ENCODE results near the gene SLC25A19. TPM values are rescaled to one million over a fixed set of nuclear protein-coding genes. Genes with fewer than 3 reads are reported as not detected.

SLC25A19 gene
- 100 to 1,000 TPM in 1 of 2 donors, 10 to 100 TPM in 1; 74.4 to 110 TPM for total RNA-seq

DNA sequence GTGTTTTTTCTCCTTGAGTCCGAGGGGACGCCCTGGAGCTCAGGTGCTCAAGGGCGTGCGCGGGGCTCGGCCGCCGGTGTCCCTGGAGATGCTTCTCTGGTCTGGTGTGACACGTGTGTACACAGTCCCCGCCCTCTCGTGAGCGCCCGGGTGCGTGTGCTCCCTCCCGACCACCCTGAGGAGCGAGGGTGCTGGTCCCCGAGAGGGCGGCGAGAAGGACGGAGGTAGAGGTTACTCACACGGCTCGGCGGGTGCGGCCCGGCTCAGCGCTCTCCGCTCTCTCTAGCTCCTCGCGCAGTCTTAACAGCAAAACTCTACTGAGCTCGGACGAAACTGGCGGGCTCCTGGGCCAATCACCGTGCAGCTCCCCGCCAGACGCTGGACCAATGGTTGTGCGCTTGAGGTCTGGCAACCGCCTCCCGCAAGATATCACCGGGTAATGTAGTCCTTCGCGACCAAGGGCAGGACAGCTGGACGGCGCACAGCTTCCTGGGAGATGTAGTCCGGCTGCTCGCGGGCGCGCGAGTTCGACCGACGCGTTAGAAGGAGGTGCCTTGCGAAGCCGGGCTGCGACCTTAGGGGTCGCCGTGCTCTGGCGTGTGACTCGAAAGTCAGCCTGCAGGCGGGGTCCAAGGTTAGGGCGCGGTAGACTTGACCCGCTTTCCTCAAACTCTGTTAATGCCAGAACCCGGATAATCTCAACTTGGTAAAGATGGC, at the start of gene SLC25A19:
Gene SLC25A19 (minus strand): TSS at position 319 of the 717 bp plus-strand sequence. CDS start 2,669 bp downstream, outside the sequence.
- ATAC-seq = peak; percentile 94
- peak; percentile 93 to 98 for DNase-seq (ENCODE audit: low spot score in 2 of 2)
- Mint-ChIP-seq H3K36me3 (peaks cover 20 to 31% of the 10 kb centered on the region in 2 donors), H3K9me3 (no peaks in the 10 kb centered on the region), H3K27ac (peak within 1 kb of the TSS; percentile 94 to 100)

DNA sequence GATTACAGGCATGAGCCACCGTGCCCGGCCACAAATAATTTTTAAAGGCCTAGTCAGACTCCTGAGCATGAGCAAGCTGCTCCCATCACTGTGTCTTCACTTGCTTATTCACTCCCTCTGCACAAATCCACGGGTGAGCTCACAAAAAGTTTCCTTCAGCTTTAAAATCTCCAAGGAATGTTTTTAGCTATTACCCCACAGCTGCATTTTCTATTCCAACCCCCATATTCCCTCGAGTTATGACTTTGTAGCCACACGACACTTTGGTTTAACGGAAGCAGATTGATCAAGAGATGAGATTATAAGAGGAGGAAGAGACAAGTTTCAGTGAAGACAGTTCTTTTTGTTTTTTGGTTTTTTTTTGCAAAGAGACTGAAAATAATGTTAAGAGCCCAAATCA, 49.1 kb upstream of the SLC25A19 start:
- Mint-ChIP-seq H3K27ac (peak overlapping the region; percentile 76 to 82), H3K9me3 (peaks cover 0 to 3% of the 10 kb centered on the region in 2 donors), H3K36me3 (peaks cover 0 to 6% of the 10 kb centered on the region in 2 donors)
- peak; percentile 30 to 69 for ATAC-seq
- DNase-seq (ENCODE audit: low spot score in 2 of 2) = no peak

DNA sequence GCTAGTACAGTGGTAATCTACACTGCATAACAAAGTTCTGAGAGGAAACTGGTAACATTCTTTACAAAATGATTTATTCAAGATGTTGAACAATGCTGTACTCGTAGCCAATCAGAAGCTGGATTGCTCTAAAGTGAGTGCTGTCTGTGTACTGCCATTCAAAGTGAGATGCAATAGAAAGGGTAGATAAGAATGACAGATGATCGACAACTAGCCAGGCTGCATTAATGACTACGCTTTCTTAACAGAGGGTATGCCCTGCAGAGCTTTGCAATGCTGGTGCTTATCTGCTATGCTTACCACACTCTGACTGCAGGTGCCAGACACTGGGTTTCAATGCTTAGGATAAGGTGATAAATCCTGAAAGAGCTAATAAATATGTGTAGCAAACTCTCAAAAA, 46.1 kb upstream of the SLC25A19 start:
- ATAC-seq (no peak), DNase-seq (ENCODE audit: low spot score in 2 of 2) (no peak)
- Mint-ChIP-seq H3K36me3 (peaks cover 0 to 13% of the 10 kb centered on the region in 2 donors), H3K9me3 (peaks cover 0 to 3% of the 10 kb centered on the region in 2 donors), H3K27ac (no peak overlapping the region)

DNA sequence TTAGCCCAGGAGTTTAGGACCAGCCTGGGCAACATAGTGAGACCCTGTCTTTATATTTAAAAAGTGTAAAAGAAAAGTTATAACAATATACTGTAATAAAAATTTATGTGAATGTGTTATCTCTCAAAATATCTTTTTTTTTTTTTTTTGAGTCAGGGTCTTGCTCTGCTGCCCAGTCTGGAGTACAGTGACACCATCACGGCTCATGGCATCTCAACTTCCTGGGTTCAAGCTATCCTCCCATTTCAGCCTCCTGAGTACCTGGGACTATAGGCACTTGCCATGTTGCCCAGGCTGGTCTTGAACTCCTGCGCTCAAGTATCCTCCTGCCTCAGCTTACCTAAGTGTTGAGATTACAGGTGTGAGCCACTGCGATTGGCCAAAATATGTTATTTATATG, 45.5 kb upstream of the SLC25A19 start:
- Mint-ChIP-seq H3K36me3 (peaks cover 0 to 7% of the 10 kb centered on the region in 2 donors), H3K9me3 (no peaks in the 10 kb centered on the region), H3K27ac (no peak overlapping the region)
- no peak for DNase-seq (ENCODE audit: low spot score in 2 of 2)
- no peak for ATAC-seq

- Mint-ChIP-seq H3K36me3 (peaks cover 0 to 7% of the 10 kb centered on the region in 2 donors), H3K27ac (no peak overlapping the region)
- DNase-seq (ENCODE audit: low spot score in 2 of 2) = no peak
These were observed 42.4 kb upstream of the SLC25A19 start for GRCh38 chr17:75331671-75332070.

DNA sequence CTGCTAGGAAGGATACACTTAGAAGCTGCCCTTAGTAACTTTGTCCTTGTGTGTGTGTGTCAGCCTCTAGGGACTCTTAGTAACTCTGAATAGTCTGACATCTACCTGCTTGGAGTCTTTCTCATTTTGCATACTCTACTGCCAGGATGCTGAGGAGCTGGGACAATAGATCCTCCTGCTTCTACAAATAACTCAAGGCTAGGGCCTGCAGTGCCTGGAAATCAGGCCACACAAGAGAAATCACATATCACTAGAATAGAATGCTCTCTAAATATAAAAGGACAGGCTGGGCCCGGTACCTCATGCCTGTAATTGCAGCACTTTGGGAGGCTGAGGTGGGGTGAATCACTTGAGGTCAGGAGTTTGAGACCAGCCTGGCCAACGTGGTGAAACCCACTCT, 38.5 kb upstream of the SLC25A19 start:
- DNase-seq (ENCODE audit: low spot score in 2 of 2) (no peak), ATAC-seq (no peak)
- no peaks in the 10 kb centered on the region for H3K9me3 Mint-ChIP-seq
- H3K36me3 Mint-ChIP-seq = peaks cover 0 to 16% of the 10 kb centered on the region in 2 donors
- peak overlapping the region in 1 of 2 donors; percentile 65 for H3K27ac Mint-ChIP-seq

More at GRCh38 chr17:75331671-75332070, 42.4 kb upstream of the SLC25A19 start:
- H3K9me3 Mint-ChIP-seq = no peaks in the 10 kb centered on the region
- no peak for ATAC-seq

DNA sequence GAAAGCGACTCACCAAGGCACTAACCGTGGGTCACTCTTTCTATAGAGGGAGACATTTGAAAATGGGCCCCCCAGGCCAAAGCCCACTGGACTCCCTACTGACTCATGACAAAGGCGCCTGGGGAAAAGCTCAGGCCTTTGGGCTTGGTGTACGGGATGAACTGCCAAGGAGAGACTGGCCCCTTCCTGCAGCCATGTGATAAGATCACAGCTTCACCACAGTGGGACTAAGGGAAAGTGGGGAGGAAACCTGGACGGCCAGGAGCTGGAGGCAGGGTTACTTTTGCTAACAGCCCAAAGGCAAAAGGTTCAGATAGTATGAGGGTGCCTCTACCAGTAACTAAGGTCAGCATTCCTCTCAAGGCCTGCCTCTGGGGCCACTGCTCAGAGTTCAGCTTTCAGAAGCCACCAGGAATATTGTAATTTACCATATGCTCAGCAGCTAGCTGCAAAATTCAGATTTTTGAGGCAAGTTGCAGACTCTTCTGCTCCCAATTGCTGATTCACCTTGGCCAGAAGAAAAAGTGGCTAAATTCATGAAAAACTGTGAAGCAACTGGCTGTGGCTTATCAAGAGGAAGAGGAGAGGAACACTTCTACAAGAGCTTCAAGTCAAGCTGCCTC, 37.1 kb upstream of the SLC25A19 start:
- no peak for ATAC-seq
- peaks cover 0 to 14% of the 10 kb centered on the region in 2 donors for H3K36me3 Mint-ChIP-seq

DNA sequence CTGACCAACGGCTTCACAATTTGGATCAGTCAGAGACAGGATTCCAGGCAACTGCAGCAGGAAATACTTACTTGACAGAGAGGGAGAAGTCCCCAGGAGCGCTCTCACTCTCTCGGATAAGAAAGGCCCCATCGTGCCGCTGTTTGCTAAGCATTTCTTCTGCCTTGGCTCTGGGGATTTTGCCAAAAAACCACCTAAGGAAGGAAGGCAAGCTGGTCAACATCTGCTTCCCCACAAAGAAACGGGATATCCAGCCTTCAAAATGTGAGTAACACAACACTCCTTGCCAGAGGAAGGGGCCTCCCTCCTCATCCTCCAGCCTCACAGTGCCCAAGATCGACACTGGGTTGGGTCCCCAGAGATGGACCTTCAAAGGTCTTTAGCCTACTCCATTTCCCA, 36.6 kb upstream of the SLC25A19 start:
- ATAC-seq (peak in 1 of 2 donors; percentile 45), DNase-seq (ENCODE audit: low spot score in 2 of 2) (no peak)
- Mint-ChIP-seq H3K27ac (peak overlapping the region; percentile 68 to 90), H3K9me3 (no peaks in the 10 kb centered on the region), H3K36me3 (peaks cover 0 to 9% of the 10 kb centered on the region in 2 donors)

More for the DNA sequence above, 37.1 kb upstream of the SLC25A19 start:
- Mint-ChIP-seq H3K9me3 (no peaks in the 10 kb centered on the region), H3K27ac (peak overlapping the region; percentile 68 to 90)
- no peak for DNase-seq (ENCODE audit: low spot score in 2 of 2)

GRCh38 chr17:75325348-75325747, 36.1 kb upstream of the SLC25A19 start:
- ATAC-seq = no peak
- peaks cover 0 to 9% of the 10 kb centered on the region in 2 donors for H3K36me3 Mint-ChIP-seq
- no peaks in the 10 kb centered on the region for H3K9me3 Mint-ChIP-seq
- no peak for DNase-seq (ENCODE audit: low spot score in 2 of 2)
- peak overlapping the region; percentile 68 to 90 for H3K27ac Mint-ChIP-seq

DNA sequence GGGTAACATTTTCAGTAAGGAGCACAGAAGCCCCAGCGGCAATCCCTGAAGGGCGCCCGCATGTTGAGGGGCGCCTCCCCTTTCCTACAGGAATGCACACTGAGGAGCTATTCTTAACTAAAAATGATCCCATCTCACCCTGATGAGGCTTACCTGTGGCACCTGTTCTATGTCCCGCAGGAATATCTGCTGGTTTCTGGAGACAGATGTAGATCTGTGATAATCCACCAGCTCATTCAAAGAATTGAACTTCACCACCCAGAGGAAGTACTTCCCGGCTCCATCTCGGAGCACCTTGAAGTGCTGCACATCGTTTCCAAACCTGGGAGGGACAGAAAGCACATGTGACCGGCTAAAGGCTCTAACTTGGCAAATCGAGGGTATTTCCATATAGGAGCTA, 32.3 kb upstream of the SLC25A19 start:
- DNase-seq (ENCODE audit: low spot score in 2 of 2) = no peak
- no peaks in the 10 kb centered on the region for H3K9me3 Mint-ChIP-seq
- no peak overlapping the region for H3K27ac Mint-ChIP-seq
- H3K36me3 Mint-ChIP-seq = peaks cover 0 to 9% of the 10 kb centered on the region in 2 donors
- no peak for ATAC-seq

- no peak for DNase-seq (ENCODE audit: low spot score in 2 of 2)
- H3K27ac Mint-ChIP-seq = peak overlapping the region in 1 of 2 donors; percentile 65
These were observed 30.9 kb upstream of the SLC25A19 start for GRCh38 chr17:75319904-75320691.

GRCh38 chr17:75318615-75319222, 29.5 kb upstream of the SLC25A19 start:
- no peak for ATAC-seq
- H3K36me3 Mint-ChIP-seq = no peaks in the 10 kb centered on the region
- DNase-seq (ENCODE audit: low spot score in 2 of 2) = no peak
- H3K9me3 Mint-ChIP-seq = no peaks in the 10 kb centered on the region
- H3K27ac Mint-ChIP-seq = peak overlapping the region; percentile 82 to 87

More at GRCh38 chr17:75319904-75320691, 30.9 kb upstream of the SLC25A19 start:
- H3K9me3 Mint-ChIP-seq = no peaks in the 10 kb centered on the region
- no peaks in the 10 kb centered on the region for H3K36me3 Mint-ChIP-seq
- ATAC-seq = no peak

DNA sequence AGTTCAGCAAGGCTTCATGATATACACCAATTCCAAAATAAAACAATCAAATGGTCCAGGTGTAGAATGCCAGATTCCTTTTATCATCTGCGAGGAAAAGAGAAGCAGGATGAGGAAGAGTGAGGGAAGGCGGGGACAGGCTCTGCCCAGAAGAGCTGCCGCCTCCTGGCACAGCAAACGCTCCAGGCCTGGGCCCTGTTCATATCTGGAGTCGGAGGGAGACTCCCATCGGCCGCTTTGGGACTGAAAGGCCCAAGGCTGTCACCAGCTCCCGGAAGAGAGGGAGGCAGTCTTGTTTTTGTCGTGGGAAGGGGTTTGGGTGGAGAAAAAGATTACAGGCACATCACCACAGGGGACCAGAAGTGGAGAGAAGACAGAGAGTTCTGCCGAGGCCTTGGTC, 29.0 kb upstream of the SLC25A19 start:
- Mint-ChIP-seq H3K27ac (peak overlapping the region; percentile 82 to 87), H3K9me3 (no peaks in the 10 kb centered on the region)

GRCh38 chr17:75317671-75318070, 28.4 kb upstream of the SLC25A19 start:
- peak overlapping the region; percentile 82 to 87 for H3K27ac Mint-ChIP-seq
- H3K36me3 Mint-ChIP-seq = no peaks in the 10 kb centered on the region
- H3K9me3 Mint-ChIP-seq = no peaks in the 10 kb centered on the region
- DNase-seq (ENCODE audit: low spot score in 2 of 2) = no peak
- ATAC-seq = no peak

More for the DNA sequence above, 29.0 kb upstream of the SLC25A19 start:
- DNase-seq (ENCODE audit: low spot score in 2 of 2) (no peak), ATAC-seq (no peak)
- no peaks in the 10 kb centered on the region for H3K36me3 Mint-ChIP-seq

- ATAC-seq = peak; percentile 17 to 30
- H3K27ac Mint-ChIP-seq = peak overlapping the region in 1 of 2 donors; percentile 60
- no peak for DNase-seq (ENCODE audit: low spot score in 2 of 2)
- no peaks in the 10 kb centered on the region for H3K36me3 Mint-ChIP-seq
- H3K9me3 Mint-ChIP-seq = no peaks in the 10 kb centered on the region
These were observed 27.0 kb upstream of the SLC25A19 start for GRCh38 chr17:75316253-75316652.

- Mint-ChIP-seq H3K36me3 (no peaks in the 10 kb centered on the region), H3K9me3 (no peaks in the 10 kb centered on the region), H3K27ac (peak overlapping the region in 1 of 2 donors; percentile 60)
- DNase-seq (ENCODE audit: low spot score in 2 of 2) (no peak), ATAC-seq (peak; percentile 55 to 66)
These were observed 26.5 kb upstream of the SLC25A19 start for GRCh38 chr17:75315541-75316243.
